Astrocyte of the hippocampus (primary cell): ENCODE measurements around the gene IFT80.

ENCODE experiments used
- DNase-seq: peaks from one replicate; pipeline ENCODE4 v3.0.0; 2011; ENCODE audit warnings: low read depth, low spot score

IFT80 gene

GRCh38 chr3:160400702-160401150, 1.7 kb upstream of the IFT80 start:
- peak; percentile 65 for DNase-seq

GRCh38 chr3:160400030-160400701, 1.1 kb upstream of the IFT80 start:
- DNase-seq, result peak; percentile 77

- DNase-seq, result no peak
Observed at GRCh38 chr3:160398820-160399124, 253 bp downstream of the IFT80 start.

GRCh38 chr3:160395297-160395696, 3.7 kb downstream of the IFT80 start:
- DNase-seq, result peak; percentile 94

GRCh38 chr3:160394009-160394392, 5.0 kb downstream of the IFT80 start:
- DNase-seq, result no peak

GRCh38 chr3:160393346-160394008, 5.5 kb downstream of the IFT80 start:
- DNase-seq, result no peak

- DNase-seq, result no peak
Observed at GRCh38 chr3:160392798-160393197, 6.2 kb downstream of the IFT80 start.

- no peak for DNase-seq
Observed at GRCh38 chr3:160390565-160391138, 8.4 kb downstream of the IFT80 start.

GRCh38 chr3:160384639-160385318, 14.2 kb downstream of the IFT80 start:
- DNase-seq, result no peak

- peak; percentile 5 for DNase-seq
Observed at GRCh38 chr3:160381470-160381869, 17.6 kb downstream of the IFT80 start.

GRCh38 chr3:160379628-160380214, 19.3 kb downstream of the IFT80 start:
- no peak for DNase-seq

GRCh38 chr3:160378331-160379109, 20.5 kb downstream of the IFT80 start:
- peak; percentile 6 for DNase-seq

GRCh38 chr3:160376681-160377080, 22.3 kb downstream of the IFT80 start:
- peak; percentile 5 for DNase-seq

GRCh38 chr3:160374925-160375324, 24.1 kb downstream of the IFT80 start:
- DNase-seq, result no peak

- DNase-seq, result peak; percentile 7
Observed at GRCh38 chr3:160374472-160374871, 24.6 kb downstream of the IFT80 start.

GRCh38 chr3:160373655-160374054, 25.4 kb downstream of the IFT80 start:
- no peak for DNase-seq

GRCh38 chr3:160372780-160373179, 26.2 kb downstream of the IFT80 start:
- DNase-seq, result peak; percentile 7

GRCh38 chr3:160370987-160371857, 27.8 kb downstream of the IFT80 start:
- no peak for DNase-seq

GRCh38 chr3:160369784-160370183, 29.2 kb downstream of the IFT80 start:
- no peak for DNase-seq

- DNase-seq, result no peak
Observed at GRCh38 chr3:160368804-160369203, 30.2 kb downstream of the IFT80 start.
